Smooth muscle cell (in vitro differentiated cells): ENCODE data around the gene BLOC1S3. TPM values are rescaled to one million over a fixed set of nuclear protein-coding genes. Genes with fewer than 3 reads are reported as not detected.
A peak's percentile ranks its signal among the peaks of the same experiment; 100 is the strongest.

Source experiments
- DNase-seq: peaks from one replicate; lab custom pipeline; 2025; ENCODE audit not compliant: unreplicated experiment; lab: John Stamatoyannopoulos, UW
- H2AFZ ChIP-seq: fragments of 200-600 bp; sonication (generic); 2 replicates; pipeline ENCODE4 v1.6.0; 2016; ENCODE audit warnings: antibody characterized with exemption, low read depth, mild to moderate bottlenecking
- H3F3A ChIP-seq: fragments of 200-600 bp; sonication (generic); 2 replicates; pipeline ENCODE4 v1.6.0; 2017; ENCODE audit warnings: antibody characterized with exemption, low read depth
- H3K27ac ChIP-seq: fragments of 200-600 bp; sonication (generic); 2 replicates; pipeline ENCODE4 v1.5.1; 2016; ENCODE audit warnings: low read depth, mild to moderate bottlenecking
- H3K27me3 ChIP-seq: fragments of 200-600 bp; sonication (generic); 2 replicates; pipeline ENCODE4 v1.6.1; 2016; ENCODE audit warnings: low read depth, mild to moderate bottlenecking
- H3K36me3 ChIP-seq: fragments of 200-600 bp; sonication (generic); 2 replicates; pipeline ENCODE4 v1.5.1; 2016; ENCODE audit warnings: low read depth
- H3K4me1 ChIP-seq: fragments of 200-600 bp; sonication (generic); 2 replicates; pipeline ENCODE4 v1.5.1; 2016; ENCODE audit warnings: low read depth
- H3K4me2 ChIP-seq: fragments of 200-600 bp; sonication (generic); 2 replicates; pipeline ENCODE4 v1.6.0; 2016; ENCODE audit warnings: mild to moderate bottlenecking
- H3K4me3 ChIP-seq: fragments of 200-600 bp; sonication (generic); 2 replicates; pipeline ENCODE4 v1.5.1; 2016; ENCODE audit warnings: mild to moderate bottlenecking
- H3K79me2 ChIP-seq: fragments of 200-600 bp; sonication (generic); 2 replicates; pipeline ENCODE4 v1.6.0; 2016; ENCODE audit warnings: low read depth, mild to moderate bottlenecking
- H3K9ac ChIP-seq: fragments of 200-600 bp; sonication (generic); 2 replicates; pipeline ENCODE4 v1.6.0; 2016; ENCODE audit warnings: low read depth
- H3K9me3 ChIP-seq: fragments of 200-600 bp; sonication (generic); replicated peaks from 2 replicates; pipeline ENCODE4 v1.5.1; 2016; ENCODE audit warnings: low read depth
- H4K20me1 ChIP-seq: fragments of 200-600 bp; sonication (generic); 2 replicates; pipeline ENCODE4 v1.6.0; 2016; ENCODE audit warnings: low read depth
- WGBS: methylation state at CpG from one replicate; pipeline ENCODE4 v1.1.7; 2016; ENCODE audit warnings: low lambda C conversion rate; 5-methylcytosine and 5-hydroxymethylcytosine counted together
- polyA plus RNA-seq: library from polyadenylated mRNA; unstranded; fragments of >200 nt; fragmentation: Nextera tagmentation; extraction: Ambion mirVana; gene quantifications from 2 replicates; pipeline ENCODE4 v1.2.1, GENCODE V29; 2016
- total RNA-seq: library from RNA; depleted of rRNA; stranded (reverse); fragments of >200 nt; gene quantifications from 2 replicates; pipeline ENCODE4 v1.2.3, GENCODE V29; 2014
- TF ChIP-seq, protein P1 (sequence below): fragments of 200-600 bp; sonication (generic); IDR thresholded peaks from 2 replicates; pipeline ENCODE4 v1.5.1; 2017; ENCODE audit warnings: borderline replicate concordance, mild to moderate bottlenecking, antibody characterized with exemption; ENCODE audit not compliant: insufficient read depth, poor library complexity, severe bottlenecking

The BLOC1S3 gene
- total and polyA plus RNA-seq, 2 experiments from 2014 or later: 3.5 to 7.7 TPM

DNA sequence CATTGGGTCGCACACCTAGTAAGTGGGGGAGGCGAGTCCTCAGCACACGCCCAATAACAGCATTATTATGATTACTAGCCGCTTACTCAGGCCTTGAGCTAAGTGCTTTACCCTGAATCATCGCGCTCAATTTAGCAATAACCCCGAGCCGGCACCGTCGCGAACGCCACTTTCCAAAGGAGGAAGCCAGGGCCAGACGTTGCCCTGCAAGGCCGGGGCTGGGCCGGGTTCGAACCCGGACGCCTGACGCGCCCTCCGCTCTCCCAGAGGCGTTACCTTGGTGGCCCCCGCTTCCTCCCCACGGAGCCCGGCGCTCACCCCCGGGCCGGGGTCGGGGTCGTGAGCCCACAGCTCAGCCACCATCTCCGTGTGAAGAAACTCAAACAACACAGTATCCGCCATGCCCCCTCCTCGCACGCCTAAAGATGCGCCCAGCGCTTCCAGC is 745 bp upstream of the BLOC1S3 start, which contains the start of gene TRAPPC6A:
TSS of gene TRAPPC6A (minus strand) at position 421 of the 445 bp plus-strand sequence. CDS start at position 402, 19 bp downstream.
- Histone ChIP-seq H3K4me3 (peak within 1 kb of the TSS; percentile 83), H3K79me2 (peaks cover 19% of the 10 kb centered on the region), H3K27me3 (no peaks in the 10 kb centered on the region), H4K20me1 (peaks cover 18% of the 10 kb centered on the region), H2AFZ (peak within 1 kb of the TSS; percentile 51), H3F3A (peaks cover 6% of the 10 kb centered on the region), H3K36me3 (no peaks in the 10 kb centered on the region), H3K9ac (peak within 1 kb of the TSS; percentile 99), H3K4me1 (peaks cover 7% of the 10 kb centered on the region), H3K4me2 (peak within 1 kb of the TSS; percentile 93), H3K27ac (peak within 1 kb of the TSS; percentile 100), H3K9me3 (no peaks in the 10 kb centered on the region)
- TF ChIP-seq, protein P1, sequence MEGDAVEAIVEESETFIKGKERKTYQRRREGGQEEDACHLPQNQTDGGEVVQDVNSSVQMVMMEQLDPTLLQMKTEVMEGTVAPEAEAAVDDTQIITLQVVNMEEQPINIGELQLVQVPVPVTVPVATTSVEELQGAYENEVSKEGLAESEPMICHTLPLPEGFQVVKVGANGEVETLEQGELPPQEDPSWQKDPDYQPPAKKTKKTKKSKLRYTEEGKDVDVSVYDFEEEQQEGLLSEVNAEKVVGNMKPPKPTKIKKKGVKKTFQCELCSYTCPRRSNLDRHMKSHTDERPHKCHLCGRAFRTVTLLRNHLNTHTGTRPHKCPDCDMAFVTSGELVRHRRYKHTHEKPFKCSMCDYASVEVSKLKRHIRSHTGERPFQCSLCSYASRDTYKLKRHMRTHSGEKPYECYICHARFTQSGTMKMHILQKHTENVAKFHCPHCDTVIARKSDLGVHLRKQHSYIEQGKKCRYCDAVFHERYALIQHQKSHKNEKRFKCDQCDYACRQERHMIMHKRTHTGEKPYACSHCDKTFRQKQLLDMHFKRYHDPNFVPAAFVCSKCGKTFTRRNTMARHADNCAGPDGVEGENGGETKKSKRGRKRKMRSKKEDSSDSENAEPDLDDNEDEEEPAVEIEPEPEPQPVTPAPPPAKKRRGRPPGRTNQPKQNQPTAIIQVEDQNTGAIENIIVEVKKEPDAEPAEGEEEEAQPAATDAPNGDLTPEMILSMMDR: no peak
- WGBS: 4% methylated on average over 35 of the region's 36 CpGs
- no peak for DNase-seq

GRCh38 chr19:45179072-45179891 is 698 bp downstream of the BLOC1S3 start:
- DNase-seq: peak; percentile 40

DNA sequence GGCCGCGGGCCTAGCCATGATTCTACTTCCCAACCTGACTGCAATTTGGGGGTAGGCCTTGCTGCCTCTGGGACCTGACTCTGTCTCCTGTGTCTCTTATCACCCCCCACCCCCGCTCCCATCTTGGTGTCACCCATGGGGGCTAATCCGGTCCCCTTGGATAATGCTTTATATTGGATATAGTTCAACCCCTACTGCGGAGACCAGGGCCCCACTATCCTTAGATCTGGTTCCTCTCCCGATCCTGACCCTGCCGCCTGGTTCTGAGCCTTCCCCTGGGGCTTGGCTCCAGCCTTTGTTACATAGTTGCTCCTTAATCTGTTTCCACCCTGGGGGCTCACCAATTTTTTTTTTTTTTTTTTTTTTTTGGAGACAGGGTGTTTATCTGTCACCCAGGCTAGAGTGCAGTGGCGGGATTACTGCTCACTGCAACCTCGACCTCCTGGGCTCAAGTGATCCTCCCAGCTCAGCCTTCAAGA is 1.3 kb downstream of the BLOC1S3 start:
- Histone ChIP-seq H3K9ac (peak overlapping the region; percentile 82), H3K4me3 (peak overlapping the region; percentile 83), H4K20me1 (peaks cover 12% of the 10 kb centered on the region), H3K4me1 (peaks cover 7% of the 10 kb centered on the region), H3K9me3 (no peaks in the 10 kb centered on the region), H2AFZ (no peak overlapping the region), H3K27me3 (no peaks in the 10 kb centered on the region), H3K27ac (peak overlapping the region; percentile 81), H3K36me3 (no peaks in the 10 kb centered on the region), H3K4me2 (peak overlapping the region; percentile 92), H3K79me2 (peaks cover 19% of the 10 kb centered on the region), H3F3A (peaks cover 6% of the 10 kb centered on the region)
- whole genome bisulfite sequencing: 50% methylated on average over 9 of the region's 9 CpGs
- no peak for DNase-seq
- TF ChIP-seq, protein P1: no peak

More at GRCh38 chr19:45179072-45179891, 698 bp downstream of the BLOC1S3 start:
- Histone ChIP-seq H3K4me2 (peak overlapping the region; percentile 92), H3K36me3 (no peaks in the 10 kb centered on the region), H3K9me3 (no peaks in the 10 kb centered on the region), H3K79me2 (peaks cover 19% of the 10 kb centered on the region), H3K4me3 (peak overlapping the region; percentile 83), H3K27ac (peak overlapping the region; percentile 81), H3K4me1 (peaks cover 7% of the 10 kb centered on the region), H4K20me1 (peaks cover 14% of the 10 kb centered on the region), H3F3A (peaks cover 6% of the 10 kb centered on the region), H3K9ac (peak overlapping the region; percentile 82), H2AFZ (peak overlapping the region; percentile 51), H3K27me3 (no peaks in the 10 kb centered on the region)
- 3% methylated on average over 87 of the region's 97 CpGs for WGBS
- TF ChIP-seq, protein P1: no peak
